ENCODE data around the gene SRSF5. TPM values are rescaled to one million over a fixed set of nuclear protein-coding genes. Genes with fewer than 3 reads are reported as not detected.

Gene SRSF5
- total and polyA plus RNA-seq, 2 of the 8 experiments (the other 6 are each of a cell fraction or from before 2014, with no cell fraction given) = 101 to 238 TPM

DNA sequence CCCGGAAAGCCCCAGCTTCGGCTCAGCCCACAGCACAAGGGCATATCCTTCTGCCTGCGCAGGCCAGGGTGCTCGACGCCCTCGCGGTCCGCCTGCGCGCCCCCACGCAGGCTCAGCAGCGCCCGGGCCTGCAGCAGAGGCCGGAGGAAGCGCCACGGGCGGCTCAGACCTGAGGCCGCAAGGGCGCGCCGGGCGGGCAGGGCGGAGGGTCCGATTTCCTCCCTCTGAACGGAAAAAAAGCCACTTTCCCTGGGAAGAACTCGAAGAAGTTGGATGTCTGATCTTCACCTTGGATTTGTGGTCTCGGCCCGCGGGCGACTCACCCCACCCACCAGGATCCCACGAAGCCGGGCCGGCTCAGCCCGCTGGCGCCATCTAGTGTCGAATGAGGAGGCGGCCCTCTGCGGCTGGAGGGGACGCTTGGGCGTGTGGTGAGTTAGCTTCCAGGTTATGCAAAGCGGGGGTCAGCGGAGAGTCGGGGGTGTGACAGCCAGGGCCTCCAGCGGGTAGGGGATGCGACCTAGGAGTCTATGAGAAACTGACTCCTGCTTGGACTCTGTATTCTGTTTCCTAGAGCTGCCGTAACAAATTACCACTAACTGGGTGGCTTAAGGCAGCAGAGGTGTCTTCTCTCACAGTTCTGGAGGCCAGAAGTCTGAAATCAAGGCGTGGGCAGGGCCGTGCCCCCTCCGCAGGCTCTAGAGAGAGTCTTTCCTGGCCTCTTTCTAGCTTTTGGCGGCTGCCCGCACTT is 40.0 kb upstream of the SRSF5 start (continued):
- TF ChIP-seq RAD21 (IDR thresholded peaks at IDR 0.05 in 1 of 2, conservative IDR thresholded peaks at IDR 0.05 in 1 of 2; ENCODE audit: low read depth in 2 of 2, low read length in 2 of 2) (peak; percentile 94 to 99), SUZ12 (IDR thresholded peaks at IDR 0.05; ENCODE audit: low read length) (no peak), POU5F1 (IDR thresholded peaks at IDR 0.05; ENCODE audit: low read depth, low read length) (0 out of 2 replicates have a peak, but pooled peaks have one; percentile 12), CHD1 (IDR thresholded peaks at IDR 0.05; ENCODE audit: low read depth, low read length) (no peak), BRCA1 (IDR thresholded peaks at IDR 0.05; ENCODE audit: low read depth, low read length) (no peak), ATF2 (IDR thresholded peaks at IDR 0.05; ENCODE audit: low read length) (no peak), NRF1 (IDR thresholded peaks at IDR 0.05; ENCODE audit: low read depth, low read length) (no peak), SRF (IDR thresholded peaks at IDR 0.05; ENCODE audit: low read depth, low read length) (no peak), SIRT6 (IDR thresholded peaks at IDR 0.05; ENCODE audit: low read length) (no peak)
- TF ChIP-seq, protein P1, sequence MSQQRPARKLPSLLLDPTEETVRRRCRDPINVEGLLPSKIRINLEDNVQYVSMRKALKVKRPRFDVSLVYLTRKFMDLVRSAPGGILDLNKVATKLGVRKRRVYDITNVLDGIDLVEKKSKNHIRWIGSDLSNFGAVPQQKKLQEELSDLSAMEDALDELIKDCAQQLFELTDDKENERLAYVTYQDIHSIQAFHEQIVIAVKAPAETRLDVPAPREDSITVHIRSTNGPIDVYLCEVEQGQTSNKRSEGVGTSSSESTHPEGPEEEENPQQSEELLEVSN (IDR thresholded peaks at IDR 0.05) = peak; percentile 78

All from H1 (cell line).